ENCODE measurements around the gene TRIM28.
"Not testable (repeated sequence)": the region's sequence is repeated elsewhere in the genome, so short reads cannot be mapped to it uniquely, and the experiment has no call there.

The TRIM28 gene

DNA sequence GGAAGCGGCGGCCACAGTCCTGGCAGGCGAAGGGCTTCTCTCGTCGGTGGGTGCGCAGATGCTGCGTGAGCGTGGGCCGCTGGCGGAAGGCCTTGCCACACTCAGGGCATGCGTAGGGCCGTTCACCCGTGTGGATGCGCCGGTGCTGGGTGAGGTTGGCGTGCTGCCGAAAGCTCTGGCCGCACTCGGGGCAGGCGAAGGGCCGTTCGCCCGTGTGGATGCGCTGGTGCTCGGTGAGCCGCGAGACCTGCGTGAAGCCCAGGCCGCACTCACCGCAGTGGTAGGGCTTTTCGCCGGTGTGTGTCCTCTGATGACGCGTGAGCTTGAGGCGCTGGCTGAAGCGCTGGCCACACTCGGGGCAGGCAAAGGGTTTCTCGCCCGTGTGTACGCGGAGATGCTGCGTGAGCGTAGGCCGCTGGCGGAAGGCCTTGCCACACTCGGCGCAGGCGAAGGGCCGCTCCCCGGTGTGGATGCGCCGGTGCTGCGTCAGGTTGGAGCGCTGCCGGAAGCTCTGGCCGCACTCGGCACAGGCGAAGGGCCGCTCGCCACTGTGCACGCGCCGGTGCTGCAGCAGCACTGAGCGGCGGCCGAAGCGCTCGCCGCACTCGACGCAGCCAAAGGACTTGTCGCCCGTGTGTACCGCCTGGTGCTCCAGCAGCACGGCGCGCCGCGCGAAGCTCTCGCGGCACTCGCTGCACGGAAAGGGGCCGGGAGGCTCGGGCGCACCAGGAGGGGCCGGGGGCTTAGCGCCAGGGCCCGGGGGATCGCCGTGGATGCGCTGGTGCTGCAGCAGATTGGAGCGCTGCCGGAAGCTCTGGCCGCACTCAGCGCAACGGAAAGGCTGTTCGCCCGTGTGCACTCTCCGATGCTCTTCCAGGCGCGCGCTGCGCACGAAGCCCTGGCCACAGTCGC lies 18.5 kb downstream of the TRIM28 start:
- no peak for DNase-seq

DNA sequence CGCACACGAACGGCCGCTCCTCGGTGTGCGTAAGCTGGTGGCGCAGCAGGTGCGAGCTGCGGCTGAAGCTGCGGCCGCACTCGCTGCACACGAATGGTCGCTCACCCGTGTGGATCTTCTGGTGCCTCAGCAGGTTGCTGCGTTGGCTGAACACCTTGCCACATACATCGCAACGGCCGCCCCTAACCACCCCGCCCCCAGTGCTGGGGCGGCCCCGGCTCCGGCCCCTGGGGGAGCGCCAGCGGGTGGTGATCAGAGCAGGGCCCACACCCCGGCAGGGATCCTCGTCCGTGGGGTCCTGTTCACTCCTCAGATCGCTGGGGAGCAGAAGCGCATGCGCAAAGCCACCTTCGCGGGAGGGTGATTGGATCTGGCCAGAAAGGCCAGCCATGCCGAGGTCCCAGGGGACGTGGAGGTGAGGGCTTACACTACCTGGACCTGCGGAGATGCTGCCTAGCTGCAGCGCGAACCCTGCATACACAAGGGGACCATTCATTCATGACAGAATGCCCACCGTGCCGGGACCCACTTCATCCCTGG lies 19.2 kb downstream of the TRIM28 start:
- DNase-seq: no peak

DNA sequence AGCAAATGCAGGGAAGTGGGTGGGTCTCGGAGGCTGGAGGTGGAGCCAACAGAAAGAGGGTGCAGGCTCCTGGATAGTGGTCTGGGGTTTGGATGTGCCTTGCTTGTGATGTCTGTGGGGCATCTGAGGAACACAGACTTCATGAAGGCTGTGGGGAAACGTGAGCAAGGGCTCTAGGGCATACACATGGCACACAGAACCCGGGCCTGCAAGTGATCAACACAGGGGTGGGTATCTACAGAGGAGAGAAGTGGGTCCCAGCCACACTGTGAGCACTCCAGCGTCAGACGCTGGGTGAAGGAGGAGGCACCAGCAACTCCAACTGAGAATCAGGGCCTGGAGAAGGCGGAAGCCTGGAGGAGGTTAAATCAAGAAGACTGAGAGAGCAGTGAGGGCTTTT lies 20.0 kb downstream of the TRIM28 start:
- no peak for DNase-seq

DNA sequence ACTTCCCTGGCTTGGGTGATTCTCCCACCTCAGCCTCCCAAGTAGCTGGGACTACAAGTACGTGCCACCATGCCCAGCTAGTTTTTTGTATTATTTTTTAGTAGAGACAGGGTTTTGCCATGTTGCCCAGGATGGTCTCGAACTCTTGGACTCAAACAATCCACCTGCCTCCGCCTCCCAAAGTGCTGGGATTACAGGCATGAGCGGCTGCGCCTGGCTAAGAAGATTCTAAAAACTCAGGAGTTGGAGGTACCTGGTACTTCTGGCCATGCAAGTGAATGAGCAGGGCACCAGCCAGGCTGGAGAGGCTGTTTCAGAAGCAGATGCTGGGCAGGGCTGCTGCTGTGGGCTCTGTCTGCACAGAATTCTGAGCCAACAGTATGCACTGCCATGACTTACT lies 23.1 kb downstream of the TRIM28 start:
- DNase-seq: no peak

DNA sequence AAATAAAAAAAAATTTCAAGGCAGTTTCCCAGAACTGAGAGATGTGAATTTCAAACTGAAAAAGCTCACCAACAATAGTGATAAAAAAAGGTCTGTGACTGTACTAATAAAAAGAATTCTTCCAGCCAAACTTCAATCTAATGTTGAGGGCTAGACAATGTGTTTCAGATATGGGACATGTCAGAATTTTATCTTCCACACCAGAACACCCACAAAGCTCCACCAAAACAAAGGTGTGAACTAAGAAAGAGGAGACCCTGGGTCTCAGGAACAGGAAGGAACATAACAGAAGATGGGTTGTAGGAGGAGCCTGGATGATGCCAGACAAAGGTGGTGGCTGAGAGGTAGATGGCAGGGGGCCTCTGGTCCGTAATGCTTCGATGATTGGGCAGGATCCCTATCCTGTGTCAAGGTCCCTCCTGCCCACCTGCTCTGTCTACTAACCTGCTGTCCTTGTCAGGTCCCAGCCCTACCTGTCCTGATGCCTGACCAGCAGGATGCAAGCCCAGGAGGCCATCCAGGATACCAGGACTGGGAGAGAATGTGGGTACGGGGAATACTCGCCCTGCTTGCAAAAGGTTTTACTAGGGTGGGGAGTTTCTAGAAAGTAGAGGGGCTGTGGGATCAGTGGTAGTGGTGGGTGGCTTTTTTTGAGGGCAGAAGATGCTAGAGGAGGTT lies 24.7 kb downstream of the TRIM28 start:
- DNase-seq: no peak

DNA sequence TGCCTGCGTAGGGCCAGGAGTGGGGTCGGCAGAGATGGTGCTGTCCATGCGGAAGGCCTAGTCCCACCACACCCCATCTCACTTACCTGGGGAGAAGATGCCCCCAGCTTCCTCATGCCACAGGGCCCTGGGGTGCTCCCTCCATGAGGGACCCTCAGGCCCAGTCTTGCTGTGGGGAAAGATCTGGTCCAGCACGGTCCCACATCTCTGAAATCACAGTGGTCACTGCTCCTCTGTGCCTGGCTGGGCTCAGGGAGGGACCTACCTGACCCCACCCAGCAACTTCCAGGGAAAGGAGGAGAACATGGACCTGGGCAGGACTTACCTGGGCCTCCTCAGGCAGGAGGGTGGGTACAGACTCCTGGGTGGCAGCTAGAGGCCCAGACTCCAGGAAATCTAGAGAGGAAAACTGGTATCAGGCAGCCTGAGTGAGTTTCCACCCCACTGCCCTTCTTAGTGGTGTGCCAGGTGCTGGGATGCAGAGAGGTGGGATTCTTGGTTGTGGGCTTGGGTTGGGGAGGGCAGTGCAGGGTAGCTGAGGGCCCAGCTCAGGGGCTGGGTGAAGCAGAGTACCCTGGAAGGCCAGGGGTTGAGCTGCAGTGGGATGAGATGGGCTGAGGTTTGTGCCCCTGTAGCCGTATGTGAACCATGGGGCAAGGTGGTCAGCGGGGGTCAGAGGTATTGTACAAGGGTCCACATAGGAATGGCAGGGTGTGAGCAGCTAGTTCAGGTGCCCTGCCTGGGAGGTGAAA lies 25.5 kb downstream of the TRIM28 start:
- DNase-seq: no peak

DNA sequence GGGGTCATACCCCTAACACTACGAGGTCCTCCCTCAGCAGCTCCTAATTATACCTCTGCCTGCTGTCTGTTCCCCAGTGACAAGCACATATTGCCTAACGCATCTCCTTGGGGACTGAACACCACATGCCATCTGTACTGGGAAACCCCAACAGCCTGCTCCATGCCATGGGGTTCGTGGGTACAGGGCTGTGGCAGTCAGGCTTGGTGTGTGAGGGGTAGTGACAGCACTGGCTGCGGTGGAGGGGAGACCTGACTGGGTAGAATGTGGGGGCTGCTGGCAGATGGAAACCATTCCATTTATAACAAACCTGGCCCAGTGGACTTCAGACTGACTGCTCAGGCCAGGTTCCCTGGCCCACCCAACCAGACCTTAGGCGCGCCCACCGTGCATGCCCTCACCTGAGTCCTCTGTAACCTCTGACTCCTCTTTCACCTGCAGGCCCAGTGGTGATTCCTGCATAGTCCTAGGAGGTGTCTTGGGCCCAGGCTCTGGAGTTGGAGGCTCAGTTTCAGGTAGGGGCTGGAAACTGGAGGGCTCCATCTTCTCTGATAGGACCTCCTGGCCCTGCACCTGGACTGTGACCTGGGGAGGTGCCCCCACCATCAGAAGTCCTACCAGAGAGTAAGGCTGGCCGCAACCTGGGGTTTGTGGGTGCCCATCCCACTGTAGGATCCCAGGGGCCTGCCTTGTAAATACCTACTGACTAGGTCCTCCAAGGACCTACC lies 26.2 kb downstream of the TRIM28 start:
- no peak for DNase-seq

DNA sequence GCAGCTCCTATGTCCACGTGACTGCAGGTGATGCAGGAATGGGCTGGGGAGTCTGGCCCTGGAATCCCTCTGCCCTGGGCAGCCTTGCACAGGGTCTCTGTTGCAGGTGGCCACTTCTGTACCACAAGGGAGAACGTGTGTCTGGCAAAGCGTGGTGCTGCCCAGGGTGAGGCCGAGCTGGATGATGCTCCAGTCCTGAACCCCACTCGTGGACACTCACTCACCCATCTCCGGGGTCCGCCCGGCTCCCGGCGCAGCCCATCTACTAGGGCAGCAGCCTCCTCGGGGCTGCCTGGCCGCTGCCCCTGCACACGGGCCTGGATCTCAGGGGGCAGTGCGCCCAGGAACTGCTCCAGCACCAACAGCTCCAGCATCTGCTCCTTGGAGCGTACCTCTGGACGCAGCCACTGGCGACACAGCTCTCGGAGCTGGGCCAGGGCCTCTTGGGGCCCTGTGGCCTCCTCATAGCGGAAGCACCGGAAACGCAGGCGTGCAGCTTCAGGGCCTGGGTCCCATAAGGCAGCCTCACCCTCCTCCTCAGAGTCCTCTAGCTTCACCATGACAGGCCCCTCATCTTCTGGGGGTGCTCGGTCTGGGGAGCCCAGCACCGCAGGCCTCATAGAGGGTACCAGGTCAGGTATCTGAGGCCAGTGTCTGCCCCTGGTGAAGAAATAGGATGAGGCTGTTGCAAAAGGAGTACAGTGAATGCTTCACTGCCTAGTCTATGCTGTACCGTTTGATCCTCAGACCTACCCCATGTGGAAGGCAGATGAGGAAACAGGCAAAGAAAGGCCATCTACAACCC lies 27.1 kb downstream of the TRIM28 start:
- DNase-seq: no peak

DNA sequence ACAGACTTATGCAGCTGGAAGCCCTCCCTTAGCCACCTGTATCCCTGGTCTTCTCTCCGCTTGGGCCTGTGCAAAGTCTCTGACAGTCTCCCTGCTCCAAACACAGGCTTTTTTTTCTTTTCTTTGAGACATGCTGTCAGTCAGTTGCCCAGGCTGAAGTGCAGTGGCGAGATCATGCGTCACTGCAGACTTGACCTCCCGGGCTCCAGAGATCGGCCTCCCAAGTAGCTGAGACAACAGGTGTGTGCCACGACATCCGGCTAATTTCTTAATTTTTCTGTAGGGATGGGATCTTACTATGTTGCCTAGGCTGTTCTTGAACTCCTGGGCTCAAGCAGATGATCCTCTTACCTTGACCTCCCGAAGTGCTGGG lies 27.7 kb downstream of the TRIM28 start:
- no peak for DNase-seq

DNA sequence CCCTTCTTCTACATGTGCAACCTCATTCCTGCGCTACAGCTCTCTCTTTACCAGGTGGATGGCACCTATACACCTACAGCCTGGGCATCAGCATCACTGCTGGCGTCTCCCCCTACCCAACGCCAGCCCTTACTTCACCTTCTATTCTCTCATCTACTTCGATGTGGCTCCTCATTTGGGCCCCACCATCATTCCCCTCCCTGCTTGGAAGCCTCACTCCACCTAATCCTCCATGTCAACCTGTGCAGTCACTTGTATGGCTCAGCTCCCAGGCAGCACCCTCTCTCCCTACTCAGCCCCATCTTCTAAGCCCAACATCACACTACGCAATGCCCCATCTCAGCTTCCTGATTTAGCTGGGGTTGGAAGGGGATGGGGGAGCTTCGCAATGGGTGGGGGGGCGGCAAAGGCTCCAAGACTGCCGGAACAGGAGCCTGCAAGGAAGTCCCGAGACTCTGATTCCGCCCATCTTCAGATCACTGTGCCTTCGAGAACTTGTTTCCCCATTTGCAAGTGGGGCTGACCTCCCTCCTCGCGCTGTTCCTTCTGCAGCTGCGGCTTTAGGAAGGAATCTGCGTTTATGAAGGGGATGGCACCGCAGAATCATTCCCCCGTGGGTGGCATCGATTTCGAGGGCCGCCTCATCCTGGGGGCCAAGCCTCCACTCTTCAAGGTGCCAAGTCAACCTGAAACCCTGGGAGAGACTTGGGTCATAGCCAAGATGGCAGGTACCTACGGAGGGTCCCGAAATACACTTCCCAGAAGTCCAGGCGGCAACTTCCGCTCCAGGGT lies 28.4 kb downstream of the TRIM28 start:
- no peak for DNase-seq

DNA sequence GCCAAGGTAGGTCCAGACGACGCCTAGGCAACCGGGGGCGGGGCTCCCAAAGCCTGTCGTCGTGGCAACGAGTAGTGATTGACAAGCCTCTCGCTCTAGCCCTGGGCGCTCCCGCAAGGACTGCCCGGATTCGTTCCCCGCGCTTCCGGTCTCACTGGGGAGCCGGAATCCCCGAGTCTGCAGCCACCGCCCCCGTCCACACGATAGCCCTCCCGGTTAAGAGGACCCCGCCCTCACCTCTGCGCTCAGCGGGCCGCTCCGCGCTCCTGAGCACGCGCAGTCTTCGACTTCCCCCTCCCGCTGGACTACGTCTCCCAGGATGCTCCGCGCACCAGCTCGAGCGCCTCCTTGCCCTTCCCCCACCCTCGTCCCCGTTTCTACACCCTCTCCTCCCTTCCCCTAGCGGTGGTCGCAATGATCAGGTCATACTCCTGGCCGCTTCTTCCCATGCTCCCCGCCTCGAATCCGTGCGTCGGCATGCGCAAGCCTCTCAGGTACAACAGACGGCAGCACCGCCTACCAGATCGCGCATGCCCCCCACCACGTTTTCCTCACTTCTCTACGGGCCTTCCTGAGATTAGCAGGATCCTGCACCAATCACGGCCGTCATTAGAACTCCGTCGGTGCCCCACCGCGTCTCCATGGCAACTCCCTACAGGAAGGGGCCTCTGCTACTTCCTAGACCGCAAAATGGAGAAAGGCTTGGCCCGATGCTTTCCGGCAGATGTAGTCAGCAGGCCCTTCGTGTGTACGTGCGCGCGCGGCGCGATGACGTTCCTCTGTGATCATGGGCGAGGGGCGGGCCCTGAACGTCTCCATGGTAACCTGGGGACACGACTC lies 29.2 kb downstream of the TRIM28 start, which contains the start of gene MZF1:
TSS of gene MZF1 (minus strand) at position 518 of the 840 bp plus-strand sequence. CDS start 1,946 bp downstream, outside the sequence.
- DNase-seq: no peak

DNA sequence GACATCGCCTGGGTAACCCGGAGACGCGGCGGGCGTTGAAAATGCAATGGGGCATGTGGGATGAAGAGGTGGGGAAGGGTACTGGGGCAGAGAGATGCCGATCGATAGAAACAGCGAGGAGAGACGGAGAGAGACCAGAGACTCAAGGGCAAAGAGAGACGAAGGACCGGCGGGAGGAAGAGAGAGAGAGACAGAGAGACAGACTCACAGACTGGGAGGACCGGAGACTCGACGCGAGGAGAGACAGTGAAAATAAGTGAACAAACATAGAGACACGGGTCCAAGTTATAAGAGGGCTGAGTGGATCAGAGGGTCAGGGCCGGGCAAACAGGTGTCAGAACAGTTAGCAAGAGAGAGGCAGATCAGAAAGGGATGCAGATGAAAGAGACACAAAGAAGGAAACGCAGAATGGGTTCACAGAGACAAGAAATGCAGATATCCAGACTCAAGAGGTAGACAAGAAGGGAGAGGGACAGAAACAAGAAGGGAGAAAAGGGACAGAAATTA lies 29.8 kb downstream of the TRIM28 start:
- no peak for DNase-seq

DNA sequence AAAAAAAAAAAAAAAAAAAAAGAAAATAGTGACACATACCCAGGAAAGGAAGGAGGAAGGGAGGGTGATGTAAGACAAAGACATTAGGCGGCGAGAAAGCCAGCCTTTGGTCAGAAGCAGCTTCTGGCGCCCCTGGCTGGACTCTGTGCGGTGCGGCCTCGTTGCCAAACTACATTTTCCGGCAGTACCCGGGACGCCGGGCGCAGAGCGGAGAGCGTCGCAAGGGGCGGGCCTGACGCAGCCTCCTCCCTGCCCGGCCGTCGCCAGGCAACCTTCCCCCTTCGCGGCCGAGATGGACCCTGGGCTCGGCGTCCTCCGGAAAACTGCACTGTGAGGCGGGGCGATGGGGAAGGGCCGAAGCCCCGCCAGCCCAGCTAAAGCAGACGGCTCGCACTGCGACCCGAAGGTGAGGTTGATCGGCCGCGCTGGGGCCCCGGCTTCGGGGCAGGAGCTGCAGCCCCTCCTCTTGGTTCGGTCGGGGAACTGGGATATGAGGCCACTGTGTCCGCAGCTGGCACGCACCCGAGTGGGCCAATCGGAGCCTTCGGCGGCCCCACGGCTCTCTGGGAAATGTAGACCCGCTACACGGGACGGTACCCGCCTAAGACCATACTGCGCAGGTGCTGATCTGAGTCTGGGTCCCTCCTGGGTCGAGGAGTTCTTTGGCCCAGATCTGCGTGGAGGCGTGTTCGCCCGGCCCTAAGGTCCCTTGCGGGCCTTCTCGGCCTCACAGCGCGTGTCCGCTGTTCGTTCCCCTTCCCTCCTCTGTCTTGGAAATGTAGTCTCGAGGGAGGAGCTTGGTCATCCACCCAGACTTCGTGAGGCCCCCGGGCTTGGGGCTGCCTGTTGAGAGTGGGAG lies 31.5 kb downstream of the TRIM28 start:
- no peak for DNase-seq

DNA sequence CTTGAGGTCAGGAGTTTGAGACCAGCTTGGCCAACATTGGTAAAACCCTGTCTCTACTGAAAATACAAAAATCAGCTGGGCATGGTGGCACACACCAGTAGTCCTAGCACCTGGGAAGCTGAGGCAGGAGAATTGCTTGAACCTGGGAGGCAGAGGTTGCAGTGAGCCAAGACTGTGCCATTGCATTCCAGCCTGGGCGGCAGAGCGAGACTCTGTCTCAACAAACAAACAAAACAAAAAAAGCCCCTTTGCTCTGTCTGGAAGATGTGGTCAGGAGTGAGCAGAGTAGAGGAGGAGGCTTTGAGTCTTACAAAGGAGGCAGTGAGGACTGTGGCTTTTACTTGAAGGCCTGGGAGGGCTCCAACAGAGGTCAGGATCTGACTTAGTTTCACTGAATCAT lies 33.7 kb downstream of the TRIM28 start:
- DNase-seq: not testable (repeated sequence)

DNA sequence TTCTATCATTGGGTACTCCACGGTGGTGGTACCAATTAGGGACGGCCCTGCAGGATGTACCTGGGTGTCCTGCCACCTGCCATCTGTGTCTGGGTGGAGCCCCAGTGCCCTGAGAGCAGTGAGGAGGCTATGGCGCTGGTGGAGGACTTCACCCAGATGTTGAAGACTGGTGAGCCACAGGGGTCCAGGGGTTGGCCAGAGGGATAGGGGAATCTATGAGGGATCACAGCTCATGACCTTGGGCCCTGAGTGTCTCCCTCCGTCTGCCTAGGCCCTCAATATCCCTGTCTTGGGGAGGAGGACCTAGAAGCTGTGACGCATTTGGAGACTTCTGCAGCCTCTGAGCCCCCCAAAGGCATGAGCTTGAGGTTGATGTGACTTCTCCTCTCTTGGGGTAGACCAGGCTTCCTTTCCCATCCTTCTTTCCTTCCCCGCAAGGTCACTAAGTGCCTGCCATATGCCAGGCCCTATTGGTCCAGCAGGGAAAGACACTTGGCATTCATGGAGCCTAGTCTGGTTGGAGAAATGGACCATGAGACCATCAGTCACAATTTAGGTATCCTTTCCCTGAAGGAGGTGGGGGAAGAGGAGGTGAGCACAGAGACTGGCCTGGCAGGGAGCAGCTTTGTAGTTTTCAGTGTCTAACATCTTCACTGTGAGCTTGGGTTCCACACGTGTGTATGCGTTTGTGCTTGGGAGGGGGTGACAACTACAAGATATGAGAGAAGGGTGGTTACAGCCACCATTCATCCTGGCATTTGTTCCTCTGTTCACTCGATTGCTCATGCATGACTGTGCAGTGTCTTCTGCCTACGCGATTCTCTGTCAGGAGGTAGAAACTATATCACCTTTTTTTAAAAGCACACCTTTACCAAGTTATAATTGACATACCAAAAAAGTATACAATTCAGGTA lies 34.4 kb downstream of the TRIM28 start:
- DNase-seq: no peak

DNA sequence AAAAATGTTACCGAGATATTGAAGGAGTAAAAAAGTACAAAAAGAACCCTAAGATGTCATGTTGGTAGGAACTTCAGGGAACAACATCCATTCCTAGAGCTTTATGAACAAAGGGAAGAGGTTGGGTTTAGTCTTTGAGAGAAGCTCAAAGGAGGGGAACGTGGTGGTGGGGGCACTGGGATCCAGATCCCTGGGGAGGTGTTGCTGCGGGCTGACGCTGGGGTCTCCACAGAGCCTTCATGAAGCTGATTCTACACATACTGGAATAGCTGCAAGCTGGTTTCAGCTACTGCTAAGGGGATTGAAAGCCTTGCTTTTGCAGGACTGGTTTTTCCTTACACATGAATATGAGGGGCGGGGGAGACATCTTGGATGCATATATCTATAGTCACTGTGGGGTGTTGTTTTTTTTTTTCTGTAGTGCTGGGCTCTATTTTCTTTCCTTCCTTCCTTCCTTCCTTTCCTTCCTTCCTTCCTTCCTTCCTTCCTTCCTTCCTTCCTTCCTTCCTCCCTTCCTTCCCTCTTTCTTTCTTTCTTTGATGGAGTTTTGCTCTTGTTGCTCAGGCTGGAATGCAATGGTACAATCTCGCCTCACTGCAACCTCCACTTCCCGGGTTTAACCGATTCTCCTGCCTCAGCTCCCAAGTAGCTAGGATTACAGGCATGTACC lies 35.7 kb downstream of the TRIM28 start:
- no peak for DNase-seq

Data from NCI-H1092 (cell line).